HG03571 (cell line): Measurements from ENCODE around the gene MARCHF9.

Experiments used
- ATAC-seq: cut with Tn5 transposase; IDR thresholded peaks from one replicate; pipeline ENCODE4 v1.9.1; 2021; ENCODE audit not compliant: unreplicated experiment

MARCHF9 gene

GRCh38 chr12:57793920-57794319, 39.0 kb downstream of the MARCHF9 start:
- no peak for ATAC-seq

GRCh38 chr12:57795354-57795753, 40.5 kb downstream of the MARCHF9 start:
- ATAC-seq: no peak

DNA sequence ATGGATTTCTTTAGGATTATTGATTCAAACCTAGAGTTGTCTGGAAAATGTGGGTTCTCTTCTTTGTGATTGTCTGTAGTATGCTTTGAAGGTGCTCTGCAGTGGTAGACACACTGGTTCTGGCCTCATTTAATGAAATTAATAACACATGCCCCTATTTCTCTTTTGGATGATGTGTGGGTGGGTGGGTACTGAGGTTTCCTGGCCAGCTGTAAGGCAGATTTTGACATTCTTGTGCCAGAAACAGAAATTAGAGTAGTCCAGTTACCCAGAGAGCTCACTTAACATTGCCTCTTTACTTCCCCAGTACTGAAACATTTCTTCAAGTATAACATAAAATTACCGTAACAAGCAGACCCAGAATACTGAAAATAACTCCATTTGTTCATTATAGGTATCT, 42.1 kb downstream of the MARCHF9 start:
- ATAC-seq: no peak

DNA sequence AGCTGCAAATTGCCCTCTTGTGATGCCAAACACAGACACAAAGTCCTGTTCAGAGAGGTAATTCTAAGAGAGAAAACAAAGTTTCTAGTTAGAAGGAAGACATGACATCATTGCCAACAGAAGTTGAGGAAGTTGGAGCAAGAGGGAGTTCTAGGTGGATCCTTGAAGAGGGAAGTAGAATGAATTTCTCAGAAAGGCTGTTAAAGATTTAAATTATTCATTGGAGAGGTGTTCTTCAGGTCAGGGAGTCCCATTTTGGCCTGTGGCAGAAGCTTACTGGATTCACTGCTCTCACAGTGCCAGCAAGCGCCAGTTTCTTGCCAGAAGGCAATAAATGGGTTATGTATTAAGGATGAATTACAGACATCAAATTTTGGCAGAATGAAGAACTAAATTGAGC, 43.0 kb downstream of the MARCHF9 start:
- no peak for ATAC-seq

GRCh38 chr12:57800965-57801364, 46.1 kb downstream of the MARCHF9 start:
- ATAC-seq: no peak

DNA sequence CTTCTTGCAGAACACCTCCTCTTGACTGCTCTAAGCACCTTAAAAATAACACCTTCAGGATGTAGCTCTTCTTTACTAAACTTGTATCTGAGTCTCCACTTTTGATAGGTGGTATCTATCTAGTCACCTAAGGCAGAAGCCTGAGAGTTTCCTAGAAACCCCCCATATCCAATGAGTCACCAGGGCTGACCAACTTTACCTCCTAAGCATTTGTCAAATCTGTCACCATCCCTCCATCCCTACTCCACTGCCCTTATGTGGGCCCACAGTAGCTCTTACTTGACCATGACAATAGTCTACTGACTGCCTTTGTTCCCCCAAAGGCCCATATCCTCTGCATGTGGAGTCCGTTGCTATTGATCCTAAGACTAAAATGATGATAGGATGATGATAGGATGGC, 47.7 kb downstream of the MARCHF9 start:
- ATAC-seq: no peak

DNA sequence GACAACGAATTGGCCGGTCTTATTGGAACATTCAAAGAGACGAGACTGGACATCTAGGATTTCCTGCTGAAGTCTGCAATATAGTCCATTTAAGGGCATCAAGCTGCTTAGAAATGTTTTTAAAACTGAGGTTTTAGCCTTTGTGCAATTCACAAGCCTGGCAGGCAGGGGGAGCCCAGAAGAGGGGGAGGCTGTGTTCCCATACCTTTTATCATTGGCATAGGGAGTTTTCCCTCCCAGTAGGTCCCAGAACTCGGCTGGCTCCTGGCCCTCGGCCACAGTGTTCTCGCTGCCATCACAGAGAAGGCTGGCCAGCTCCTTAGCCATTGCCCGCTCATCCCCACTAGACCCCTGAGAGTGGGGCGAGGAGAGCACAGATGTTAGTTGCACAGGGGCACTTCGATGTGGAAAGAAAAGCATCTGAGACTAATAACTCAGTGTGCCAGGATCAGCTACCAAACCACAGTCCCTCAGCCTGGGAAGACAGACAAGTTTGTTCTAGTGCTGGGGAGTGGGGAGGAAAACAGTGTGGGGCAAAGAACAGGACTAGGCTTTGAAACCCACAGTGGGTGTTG, 48.5 kb downstream of the MARCHF9 start:
- ATAC-seq: no peak

DNA sequence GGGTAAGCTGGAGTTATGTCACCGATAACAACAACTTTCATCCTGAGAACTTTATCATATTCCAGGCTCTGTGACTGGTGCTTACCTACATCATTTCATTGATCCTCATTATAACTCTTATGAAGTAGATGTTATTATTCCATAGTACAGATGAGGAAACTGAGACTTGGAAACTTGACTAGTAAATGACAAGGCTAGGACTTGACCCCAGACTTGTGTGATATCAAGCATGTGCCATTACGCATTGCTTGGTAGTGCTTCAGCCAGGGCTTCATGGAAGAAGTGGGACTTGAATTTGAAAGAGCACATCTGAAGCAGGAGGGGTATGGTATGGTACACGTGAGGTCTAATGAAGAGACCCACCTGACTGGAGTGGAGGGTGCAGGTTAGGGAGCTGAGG, 51.8 kb downstream of the MARCHF9 start:
- no peak for ATAC-seq

DNA sequence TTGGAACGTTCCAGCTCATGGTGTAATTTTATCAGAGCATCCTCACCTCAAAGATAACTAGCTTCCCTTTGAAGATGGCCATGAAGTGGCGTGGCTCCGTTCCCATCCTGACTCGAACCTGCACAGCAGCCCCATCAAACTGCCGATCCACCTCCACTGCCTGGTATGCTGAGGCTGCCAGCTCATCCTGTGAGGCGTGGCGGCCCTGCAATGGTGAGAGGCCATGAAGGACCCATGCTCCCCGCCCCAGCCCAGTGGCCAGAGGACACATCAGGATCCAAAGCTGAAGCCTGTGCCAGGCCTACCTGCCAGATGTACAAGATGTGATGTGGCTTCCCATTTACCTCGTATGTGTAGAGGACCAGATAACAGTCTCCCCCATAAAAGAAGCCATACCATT, 52.4 kb downstream of the MARCHF9 start:
- no peak for ATAC-seq

DNA sequence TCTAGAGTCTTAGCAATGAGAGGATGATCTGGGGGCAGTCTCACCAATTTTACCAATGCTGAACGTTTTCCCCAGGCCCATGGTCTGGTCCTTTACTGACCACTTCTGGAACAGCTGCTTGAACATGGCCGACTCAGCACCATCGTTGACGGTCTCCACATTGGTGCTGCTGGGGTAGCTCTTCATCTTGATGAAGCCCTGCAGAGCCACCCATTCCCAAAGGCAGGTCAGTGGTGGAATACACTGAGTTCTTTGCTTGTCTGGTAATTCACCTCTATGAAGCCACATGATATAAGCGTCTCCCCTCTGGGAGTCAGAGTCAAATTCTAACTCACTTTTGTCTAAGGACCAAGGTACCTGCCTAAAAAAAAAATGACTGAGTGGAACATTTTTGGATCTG, 53.4 kb downstream of the MARCHF9 start:
- ATAC-seq: no peak

DNA sequence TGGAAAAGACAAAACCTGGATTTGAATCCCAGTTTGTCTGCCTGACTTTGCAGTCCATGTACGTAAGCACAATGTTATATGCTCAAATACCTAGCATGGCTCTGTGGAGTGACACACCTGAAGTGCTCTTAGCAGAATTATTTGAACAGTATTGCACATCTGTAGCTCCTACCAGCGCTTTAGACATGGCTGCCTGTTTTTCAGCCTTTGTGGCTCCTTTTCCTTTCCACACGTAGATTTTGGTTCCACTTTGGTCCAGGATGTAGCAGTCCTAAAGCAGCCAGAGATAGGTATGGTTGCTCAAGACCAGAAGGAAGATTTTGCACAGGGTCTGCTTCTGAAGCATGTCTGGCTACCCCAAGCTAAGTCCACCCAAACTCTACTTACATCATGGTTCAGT, 54.5 kb downstream of the MARCHF9 start:
- ATAC-seq: no peak
